Rectal smooth muscle tissue (tissue), 1 donor: ENCODE measurements around the gene RAB43.
A peak's percentile ranks its signal among the peaks of the same experiment; 100 is the strongest.

Experiments
- H3K27ac ChIP-seq: one replicate; pipeline ENCODE4 v1.7.0; 2013; ENCODE audit warnings: low read depth, low read length, inconsistent platforms
- H3K27me3 ChIP-seq: one replicate; pipeline ENCODE4 v1.7.0; 2013; ENCODE audit warnings: low read length; ENCODE audit not compliant: control insufficient read depth, insufficient read depth
- H3K36me3 ChIP-seq: one replicate; pipeline ENCODE4 v1.7.0; 2013; ENCODE audit warnings: low read length; ENCODE audit not compliant: control insufficient read depth, insufficient read depth
- H3K4me1 ChIP-seq: one replicate; pipeline ENCODE4 v1.7.0; 2013; ENCODE audit warnings: low read length; ENCODE audit not compliant: control insufficient read depth, insufficient read depth
- H3K4me3 ChIP-seq: one replicate; pipeline ENCODE4 v1.7.0; 2013; ENCODE audit warnings: low read length
- H3K9ac ChIP-seq: one replicate; pipeline ENCODE4 v1.7.0; 2013; ENCODE audit warnings: low read length

Gene RAB43

DNA sequence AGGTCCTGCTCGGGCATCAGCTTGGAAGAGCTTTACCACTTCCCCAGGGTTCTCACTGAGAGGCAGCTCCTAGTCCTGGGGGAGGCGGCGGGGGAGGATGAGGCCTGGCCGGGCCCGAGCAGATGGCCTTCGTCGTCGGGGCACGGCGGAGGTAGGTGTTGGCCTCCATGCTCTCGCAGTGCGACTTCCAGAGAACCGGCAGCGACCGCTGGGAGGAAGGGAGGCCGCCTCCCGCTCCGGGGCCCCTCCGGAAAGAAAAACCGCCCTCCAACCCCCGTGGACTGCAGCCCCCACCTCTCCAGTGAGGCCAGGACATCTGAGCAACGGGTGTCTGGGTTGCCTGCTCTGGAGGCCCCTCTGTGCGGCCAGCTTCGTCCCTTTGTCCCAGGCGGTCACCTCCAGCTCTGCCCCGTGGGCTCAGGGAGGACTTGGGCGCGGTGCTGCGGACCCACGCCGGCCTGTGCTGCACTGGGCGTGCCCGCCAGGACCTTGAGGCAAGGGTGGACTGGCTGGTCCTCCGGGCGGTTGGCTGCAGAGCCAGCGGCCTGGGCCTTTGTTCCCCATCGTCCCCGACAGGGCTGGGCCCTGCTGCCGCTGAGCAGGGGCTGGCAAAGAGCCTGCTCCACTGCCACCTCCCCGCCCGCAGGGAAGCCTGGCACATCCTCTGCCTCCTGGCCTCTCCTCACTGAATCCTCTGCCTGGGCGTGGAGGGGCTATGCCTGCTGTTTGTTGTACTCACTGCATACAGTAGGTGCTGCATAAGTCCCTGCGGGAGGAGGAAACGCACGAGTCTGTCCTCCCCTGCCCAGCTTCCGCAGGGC is 74.7 kb downstream of the RAB43 start:
- no peaks in the 10 kb centered on the region for H3K36me3 ChIP-seq
- H3K4me3 ChIP-seq, result no peak overlapping the region
- H3K27ac ChIP-seq, result no peak overlapping the region
- H3K27me3 ChIP-seq, result peaks cover 6% of the 10 kb centered on the region
- H3K9ac ChIP-seq, result no peak overlapping the region
- H3K4me1 ChIP-seq, result no peaks in the 10 kb centered on the region

DNA sequence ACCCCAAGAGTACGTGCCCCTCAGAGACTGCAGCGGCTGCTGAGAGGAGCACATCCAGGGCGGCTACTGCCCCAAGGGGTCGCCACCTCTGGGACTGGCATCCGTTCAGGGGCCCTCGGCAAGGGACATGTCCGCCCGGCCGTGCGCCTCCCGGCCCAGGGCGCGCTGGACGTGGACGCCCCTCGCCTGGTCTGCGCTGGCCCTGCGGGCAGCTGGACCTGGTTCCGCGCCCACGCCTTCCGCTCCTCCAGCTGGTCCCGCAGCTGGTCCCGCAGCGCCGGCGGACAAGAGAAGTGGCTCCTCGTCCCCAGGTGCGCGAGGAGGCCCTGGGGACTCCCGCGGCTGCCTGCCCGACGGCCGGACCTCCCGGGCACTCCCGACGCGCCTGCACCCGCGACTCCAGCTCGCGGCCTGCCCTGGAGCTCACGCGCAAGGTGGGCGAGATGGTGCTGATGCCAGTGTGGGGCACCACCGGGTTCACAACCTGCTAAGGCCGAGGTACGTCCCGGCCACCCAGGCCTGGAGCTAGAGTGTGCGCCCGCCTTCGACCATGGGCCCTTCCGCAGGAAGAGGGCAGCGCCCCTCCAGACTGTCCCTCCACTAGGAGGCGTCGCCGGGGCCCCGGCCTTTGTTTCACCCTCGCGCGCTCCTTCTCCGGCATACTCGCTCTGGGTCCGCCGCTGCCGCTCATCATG is 75.4 kb downstream of the RAB43 start:
- H3K4me3 ChIP-seq, result peak overlapping the region; percentile 36
- no peaks in the 10 kb centered on the region for H3K36me3 ChIP-seq
- H3K27me3 ChIP-seq, result peaks cover 6% of the 10 kb centered on the region
- no peak overlapping the region for H3K9ac ChIP-seq
- no peaks in the 10 kb centered on the region for H3K4me1 ChIP-seq
- H3K27ac ChIP-seq, result no peak overlapping the region

- Histone ChIP-seq H3K36me3 (no peaks in the 10 kb centered on the region), H3K27me3 (peaks cover 6% of the 10 kb centered on the region), H3K9ac (no peak overlapping the region), H3K4me3 (peak overlapping the region; percentile 36), H3K4me1 (no peaks in the 10 kb centered on the region), H3K27ac (no peak overlapping the region)
Measured at GRCh38 chr3:129045675-129046036, 75.9 kb downstream of the RAB43 start.

GRCh38 chr3:129040579-129041300 is 80.9 kb downstream of the RAB43 start:
- Histone ChIP-seq H3K4me3 (no peak overlapping the region), H3K9ac (no peak overlapping the region), H3K4me1 (no peaks in the 10 kb centered on the region), H3K27me3 (no peaks in the 10 kb centered on the region), H3K36me3 (no peaks in the 10 kb centered on the region), H3K27ac (no peak overlapping the region)

GRCh38 chr3:129040039-129040336 is 81.6 kb downstream of the RAB43 start:
- H3K9ac ChIP-seq, result no peak overlapping the region
- no peak overlapping the region for H3K27ac ChIP-seq
- no peak overlapping the region for H3K4me3 ChIP-seq
- H3K27me3 ChIP-seq, result no peaks in the 10 kb centered on the region
- H3K4me1 ChIP-seq, result no peaks in the 10 kb centered on the region
- no peaks in the 10 kb centered on the region for H3K36me3 ChIP-seq

GRCh38 chr3:129039271-129040038 is 82.1 kb downstream of the RAB43 start:
- Histone ChIP-seq H3K27me3 (no peaks in the 10 kb centered on the region), H3K9ac (no peak overlapping the region), H3K4me1 (no peaks in the 10 kb centered on the region), H3K36me3 (no peaks in the 10 kb centered on the region), H3K4me3 (no peak overlapping the region), H3K27ac (no peak overlapping the region)

DNA sequence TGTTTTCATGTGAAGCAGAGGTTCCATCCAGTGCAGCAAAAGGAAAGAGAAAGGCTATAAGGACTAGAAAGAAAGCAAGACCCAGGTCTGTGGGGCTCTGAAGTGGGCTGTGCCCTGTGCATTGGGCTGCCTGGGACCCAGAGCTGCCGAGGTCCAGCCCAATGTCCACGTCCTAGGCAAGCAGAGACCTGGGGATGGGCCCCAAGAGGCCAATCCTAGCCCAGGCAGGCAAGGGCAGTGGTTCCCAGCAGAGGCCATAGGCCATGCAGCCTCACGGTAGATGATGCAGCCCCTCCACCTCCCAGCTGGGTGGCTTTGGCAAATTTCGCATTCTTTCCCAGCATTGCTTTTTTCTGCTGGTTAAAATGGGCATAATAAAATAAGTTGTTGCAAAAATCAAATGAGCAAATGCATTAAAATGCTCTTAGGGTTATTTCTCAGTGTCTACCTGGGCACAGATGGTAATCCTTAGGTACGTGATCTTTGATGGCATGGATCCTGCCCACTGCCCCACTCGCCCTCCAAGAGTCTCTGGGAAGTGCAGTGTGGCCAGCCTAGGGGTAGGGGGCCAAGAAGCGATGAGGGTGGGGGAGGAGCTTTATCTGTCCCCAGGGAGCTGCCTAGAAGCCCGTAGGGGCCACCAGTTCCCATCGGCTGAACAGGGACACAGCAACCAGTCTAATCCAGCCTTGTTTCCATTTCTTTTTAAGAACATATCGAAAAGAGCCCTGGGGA is 83.3 kb downstream of the RAB43 start:
- H3K36me3 ChIP-seq, result no peaks in the 10 kb centered on the region
- H3K9ac ChIP-seq, result no peak overlapping the region
- no peak overlapping the region for H3K27ac ChIP-seq
- no peaks in the 10 kb centered on the region for H3K4me1 ChIP-seq
- no peak overlapping the region for H3K4me3 ChIP-seq
- H3K27me3 ChIP-seq, result no peaks in the 10 kb centered on the region
